Keratinocyte (primary cell): ENCODE data around the gene SRXN1. TPM values are rescaled to one million over a fixed set of nuclear protein-coding genes. Genes with fewer than 3 reads are reported as not detected.

ENCODE experiments used
- DNase-seq: peaks from one replicate; pipeline ENCODE4 v3.0.0-alpha.2; 2011; ENCODE audit warnings: low read depth, missing footprints, low spot score
- FAIRE-seq: peaks from 2 replicates; lab custom pipeline; 2011; peaks lifted over from hg19 to GRCh38; lab: Jason Lieb, UNC
- H2AFZ ChIP-seq: 2 replicates; pipeline ENCODE4 v1.6.0; 2012; ENCODE audit warnings: low read length, control low read depth, inconsistent platforms; ENCODE audit not compliant: control insufficient read depth
- H3K27ac ChIP-seq: 2 replicates; pipeline ENCODE4 v1.5.1; 2011; ENCODE audit warnings: low read length; ENCODE audit not compliant: control insufficient read depth, insufficient read depth
- H3K27me3 ChIP-seq: 3 replicates; pipeline ENCODE4 v1.6.0; 2011; ENCODE audit warnings: low read length; ENCODE audit not compliant: control insufficient read depth, insufficient read depth; ENCODE audit errors: extremely low read depth
- H3K36me3 ChIP-seq, 2 experiments: 2 replicates in 1 of 2; 3 replicates in 1 of 2; pipeline ENCODE4 v1.5.1; 2011; ENCODE audit warnings: low read length in 2 of 2, mild to moderate bottlenecking in 1 of 2; ENCODE audit not compliant: control insufficient read depth in 2 of 2, insufficient read depth in 2 of 2; ENCODE audit errors: extremely low read depth in 1 of 2
- H3K4me1 ChIP-seq: 3 replicates; pipeline ENCODE4 v1.5.1; 2011; ENCODE audit warnings: low read length; ENCODE audit not compliant: control insufficient read depth, insufficient read depth; ENCODE audit errors: extremely low read depth
- H3K4me2 ChIP-seq: 3 replicates; pipeline ENCODE4 v1.6.0; 2011; ENCODE audit warnings: low read depth, low read length; ENCODE audit not compliant: control insufficient read depth, insufficient read depth; ENCODE audit errors: extremely low read depth
- H3K4me3 ChIP-seq, 3 experiments: fragments of 200-600 bp in 1 of 3; sonication (generic) in 1 of 3; 2 replicates in 2 of 3; 3 replicates in 1 of 3; pipeline ENCODE4 v1.5.1; 2011 to 2016; ENCODE audit warnings: low read length in 3 of 3, mild to moderate bottlenecking in 3 of 3, control low read depth in 2 of 3, inconsistent platforms in 1 of 3, low read depth in 1 of 3, mixed read lengths in 1 of 3, mixed run types in 1 of 3, moderate library complexity in 1 of 3; ENCODE audit not compliant: control insufficient read depth in 2 of 3, insufficient read depth in 2 of 3; ENCODE audit errors: extremely low read depth in 1 of 3
- H3K79me2 ChIP-seq: 2 replicates; pipeline ENCODE4 v1.6.0; 2012; ENCODE audit warnings: low read length; ENCODE audit not compliant: control insufficient read depth, insufficient read depth
- H3K9ac ChIP-seq: 3 replicates; pipeline ENCODE4 v1.6.0; 2011; ENCODE audit warnings: low read length; ENCODE audit not compliant: control insufficient read depth, insufficient read depth; ENCODE audit errors: extremely low read depth
- H3K9me1 ChIP-seq: 3 replicates; pipeline ENCODE4 v1.6.0; 2011; ENCODE audit warnings: low read length; ENCODE audit not compliant: control insufficient read depth, insufficient read depth; ENCODE audit errors: extremely low read depth
- H3K9me3 ChIP-seq: 2 replicates; pipeline ENCODE4 v1.5.1; 2012; ENCODE audit warnings: low read depth, low read length; ENCODE audit not compliant: control insufficient read depth
- H4K20me1 ChIP-seq: 3 replicates; pipeline ENCODE4 v1.6.0; 2011; ENCODE audit warnings: low read length; ENCODE audit not compliant: control insufficient read depth, insufficient read depth; ENCODE audit errors: extremely low read depth
- EZH2 ChIP-seq: IDR thresholded peaks from one replicate; pipeline ENCODE4 v1.6.1; 2012; ENCODE audit warnings: inconsistent platforms, mild to moderate bottlenecking, low read length, moderate library complexity
- dilution Hi-C: fragments of 300-500 bp; cut with MboI; formaldehyde crosslinking; loops from one replicate; pipeline ENCODE4 v1.7.0; 2020; ENCODE audit warnings: low sequenced_read_pairs; ENCODE audit not compliant: extremely low pct_ligation_motif_present
- polyA plus RNA-seq, 5 experiments: library from polyadenylated mRNA; depleted of rRNA in 3 of 5; stranded (reverse) in 3 of 5; stranded (forward) in 1 of 5; unstranded in 1 of 5; fragments of >200 nt; gene quantifications; 1 replicate in 1 of 5; 2 replicates in 3 of 5; 3 replicates in 1 of 5; pipeline versions ENCODE4 v1.2.1 to v1.2.3, GENCODE V29; 2011 to 2012; ENCODE audit warnings: missing spikeins in 2 of 5, low read depth in 1 of 5, low replicate concordance in 1 of 5
- TF ChIP-seq, protein P1 (sequence below), 3 experiments: IDR thresholded peaks in 1 of 3; conservative IDR thresholded peaks in 1 of 3; optimal IDR thresholded peaks in 1 of 3; 2 replicates in 2 of 3; 3 replicates in 1 of 3; pipeline versions ENCODE3 to v1.5.1; 2011; ENCODE audit warnings: low read length in 3 of 3, mild to moderate bottlenecking in 3 of 3, moderate library complexity in 2 of 3, control low read depth in 1 of 3, inconsistent platforms in 1 of 3; ENCODE audit not compliant: insufficient read depth in 2 of 3; ENCODE audit errors: extremely low read depth in 1 of 3

The SRXN1 gene
- polyA plus RNA-seq, 1 donor (not counting 4 experiments of a cell fraction or from before 2014, with no cell fraction given), result 51.7 TPM

DNA sequence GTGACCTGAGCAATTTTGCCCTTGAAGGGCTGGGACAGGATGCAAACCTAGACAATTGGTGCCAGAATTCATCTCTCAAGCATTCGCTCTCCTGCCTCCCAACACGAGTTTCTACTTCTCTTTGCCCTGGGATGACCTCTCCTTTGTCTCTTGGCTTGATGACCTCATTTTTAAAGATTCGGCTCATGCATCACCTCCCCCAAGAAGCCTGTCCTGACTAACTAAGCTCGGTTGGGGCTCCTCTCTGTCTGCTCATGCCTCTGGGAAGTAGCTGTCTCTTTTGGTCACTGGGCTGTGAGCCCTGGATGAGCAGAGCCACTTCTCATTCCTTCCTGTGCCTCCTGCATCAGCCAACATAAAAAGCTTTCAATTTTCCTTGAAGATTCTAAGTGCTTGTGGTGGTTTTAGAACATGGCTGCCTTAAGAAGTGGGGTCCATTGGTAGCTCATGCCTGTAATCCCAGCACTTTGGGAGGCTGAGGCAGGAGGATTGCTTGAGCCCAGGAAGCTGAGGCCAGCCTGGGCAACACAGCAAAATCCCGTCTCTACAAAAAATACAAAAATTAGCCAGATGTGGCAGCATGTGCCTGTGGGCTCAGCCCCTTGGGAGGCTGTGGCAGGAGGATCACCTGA is 31.8 kb downstream of the SRXN1 start:
- Histone ChIP-seq H3K27ac (no peak overlapping the region), H2AFZ (no peak overlapping the region), H3K4me1 (no peaks in the 10 kb centered on the region), H3K36me3 (no peaks in the 10 kb centered on the region), H3K4me3 (no peak overlapping the region), H3K9me3 (no peaks in the 10 kb centered on the region), H4K20me1 (no peaks in the 10 kb centered on the region), H3K4me2 (no peak overlapping the region), H3K79me2 (no peaks in the 10 kb centered on the region), H3K9me1 (no peaks in the 10 kb centered on the region), H3K27me3 (peaks cover 19% of the 10 kb centered on the region), H3K9ac (no peak overlapping the region)
- dilution Hi-C loops, result no loop called here
- TF ChIP-seq EZH2, result no peak
- TF ChIP-seq, protein P1, sequence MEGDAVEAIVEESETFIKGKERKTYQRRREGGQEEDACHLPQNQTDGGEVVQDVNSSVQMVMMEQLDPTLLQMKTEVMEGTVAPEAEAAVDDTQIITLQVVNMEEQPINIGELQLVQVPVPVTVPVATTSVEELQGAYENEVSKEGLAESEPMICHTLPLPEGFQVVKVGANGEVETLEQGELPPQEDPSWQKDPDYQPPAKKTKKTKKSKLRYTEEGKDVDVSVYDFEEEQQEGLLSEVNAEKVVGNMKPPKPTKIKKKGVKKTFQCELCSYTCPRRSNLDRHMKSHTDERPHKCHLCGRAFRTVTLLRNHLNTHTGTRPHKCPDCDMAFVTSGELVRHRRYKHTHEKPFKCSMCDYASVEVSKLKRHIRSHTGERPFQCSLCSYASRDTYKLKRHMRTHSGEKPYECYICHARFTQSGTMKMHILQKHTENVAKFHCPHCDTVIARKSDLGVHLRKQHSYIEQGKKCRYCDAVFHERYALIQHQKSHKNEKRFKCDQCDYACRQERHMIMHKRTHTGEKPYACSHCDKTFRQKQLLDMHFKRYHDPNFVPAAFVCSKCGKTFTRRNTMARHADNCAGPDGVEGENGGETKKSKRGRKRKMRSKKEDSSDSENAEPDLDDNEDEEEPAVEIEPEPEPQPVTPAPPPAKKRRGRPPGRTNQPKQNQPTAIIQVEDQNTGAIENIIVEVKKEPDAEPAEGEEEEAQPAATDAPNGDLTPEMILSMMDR (optimal IDR thresholded peaks at IDR 0.05 in 1 of 3, IDR thresholded peaks at IDR 0.05 in 1 of 3, conservative IDR thresholded peaks at IDR 0.05 in 1 of 3; ENCODE audit: extremely low read depth in 1 of 3, insufficient read depth in 2 of 3, low read length in 3 of 3), result no peak
- DNase-seq (no peak), FAIRE-seq (no peak)

DNA sequence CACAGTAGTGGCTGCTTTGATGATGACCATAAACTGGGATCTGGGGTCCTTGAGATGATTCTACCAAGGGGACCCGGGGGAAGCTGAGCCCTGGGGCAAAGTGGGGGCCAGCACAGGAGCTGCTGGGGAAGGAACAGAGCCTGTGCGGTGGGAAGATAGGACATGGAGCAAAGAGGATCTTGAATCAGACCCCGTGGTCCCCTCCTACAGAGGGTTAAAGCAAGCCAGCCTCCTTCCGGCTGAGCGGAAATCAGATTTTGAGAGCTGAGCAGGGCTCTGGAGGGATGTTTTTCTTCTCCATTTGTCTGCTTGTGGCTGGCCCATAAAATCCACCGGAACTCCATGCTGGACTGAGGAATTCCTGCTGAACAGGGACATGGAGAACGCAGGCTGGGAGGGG is 32.8 kb downstream of the SRXN1 start:
- H3K4me3 ChIP-seq, result no peak overlapping the region
- no peaks in the 10 kb centered on the region for H3K4me1 ChIP-seq
- H4K20me1 ChIP-seq, result no peaks in the 10 kb centered on the region
- TF ChIP-seq, protein P1 (optimal IDR thresholded peaks at IDR 0.05 in 1 of 3, IDR thresholded peaks at IDR 0.05 in 1 of 3, conservative IDR thresholded peaks at IDR 0.05 in 1 of 3; ENCODE audit: extremely low read depth in 1 of 3, insufficient read depth in 2 of 3, low read length in 3 of 3), result no peak
- TF ChIP-seq EZH2, result no peak
- dilution Hi-C loops, result no loop called here
- H3K36me3 ChIP-seq, result no peaks in the 10 kb centered on the region
- H3K9me1 ChIP-seq, result no peaks in the 10 kb centered on the region
- no peaks in the 10 kb centered on the region for H3K9me3 ChIP-seq
- no peak overlapping the region for H3K4me2 ChIP-seq
- no peak overlapping the region for H3K9ac ChIP-seq
- DNase-seq, result no peak
- FAIRE-seq, result no peak
- H3K27me3 ChIP-seq, result peaks cover 19% of the 10 kb centered on the region
- no peaks in the 10 kb centered on the region for H3K79me2 ChIP-seq
- H2AFZ ChIP-seq, result no peak overlapping the region
- H3K27ac ChIP-seq, result no peak overlapping the region
